Ureter (tissue), 1 donor: ENCODE results near the gene CD82. TPM values are rescaled to one million over a fixed set of nuclear protein-coding genes. Genes with fewer than 3 reads are reported as not detected.
"Not testable (repeated sequence)": the region's sequence is repeated elsewhere in the genome, so short reads cannot be mapped to it uniquely, and the experiment has no call there.

Source experiments
- DNase-seq: peaks from one replicate; pipeline ENCODE4 v3.0.0-alpha.2; 2020; ENCODE audit warnings: low spot score
- total RNA-seq: library from RNA; stranded (reverse); gene quantifications from one replicate; pipeline ENCODE4 v1.2.4, GENCODE V29; 2023
- donor health status: DM: yes; HTN: yes; CAD: no.

The CD82 gene
- total RNA-seq, 1 donor from 2014 or later = 148 TPM

- DNase-seq = peak; percentile 15
Observed at GRCh38 chr11:44629732-44630345, 64.4 kb downstream of the CD82 start.

GRCh38 chr11:44630511-44631210, 65.2 kb downstream of the CD82 start:
- peak; percentile 27 for DNase-seq

GRCh38 chr11:44631831-44632230, 66.4 kb downstream of the CD82 start:
- DNase-seq = peak; percentile 23

GRCh38 chr11:44632466-44633123, 67.1 kb downstream of the CD82 start:
- DNase-seq = peak; percentile 41

- DNase-seq = no peak
Observed at GRCh38 chr11:44633641-44634040, 68.2 kb downstream of the CD82 start.

- no peak for DNase-seq
Observed at GRCh38 chr11:44634401-44635281, 69.2 kb downstream of the CD82 start.

GRCh38 chr11:44637487-44637886, 72.0 kb downstream of the CD82 start:
- DNase-seq = no peak

- no peak for DNase-seq
Observed at GRCh38 chr11:44638032-44638431, 72.6 kb downstream of the CD82 start.

GRCh38 chr11:44643217-44643616, 77.8 kb downstream of the CD82 start:
- DNase-seq = no peak

GRCh38 chr11:44645827-44646226, 80.4 kb downstream of the CD82 start:
- DNase-seq = no peak

- not testable (repeated sequence) for DNase-seq
Observed at GRCh38 chr11:44647255-44647955, 81.9 kb downstream of the CD82 start.

- no peak for DNase-seq
Observed at GRCh38 chr11:44648109-44648508, 82.6 kb downstream of the CD82 start.

- DNase-seq = no peak
Observed at GRCh38 chr11:44651535-44652155, 86.2 kb downstream of the CD82 start.

GRCh38 chr11:44652901-44653644, 87.6 kb downstream of the CD82 start:
- no peak for DNase-seq

- DNase-seq = no peak
Observed at GRCh38 chr11:44654057-44654456, 88.6 kb downstream of the CD82 start.

GRCh38 chr11:44654596-44654995, 89.1 kb downstream of the CD82 start:
- DNase-seq = no peak

- DNase-seq = no peak
Observed at GRCh38 chr11:44657836-44658505, 92.5 kb downstream of the CD82 start.

GRCh38 chr11:44658506-44658850, 93.0 kb downstream of the CD82 start:
- DNase-seq = no peak

GRCh38 chr11:44659641-44660040, 94.2 kb downstream of the CD82 start:
- no peak for DNase-seq

- not testable (repeated sequence) for DNase-seq
Observed at GRCh38 chr11:44660535-44660934, 95.1 kb downstream of the CD82 start.
